WTC11 (cell line): ENCODE results near the gene FETUB. TPM values are rescaled to one million over a fixed set of nuclear protein-coding genes. Genes with fewer than 3 reads are reported as not detected.

ENCODE experiments used
- ATAC-seq: fragments of 200-7000 bp; cut with Tn5 transposase; 2 replicates; pipeline ENCODE4 v1.10.0; 2021; ENCODE audit warnings: mild to moderate bottlenecking, moderate library complexity
- CTCF ChIA-PET: fragments of 300-600 bp; sonication (Branson Sonifier 250); formaldehyde crosslinking; loops from one replicate; lab custom pipeline; 2021; ENCODE audit warnings: antibody characterized with exemption; lab: Charles Lee
- POLR2A ChIA-PET: fragments of 350-600 bp; sonication (Branson Sonifier 250); formaldehyde crosslinking; loops from one replicate; lab custom pipeline; 2021; ENCODE audit warnings: antibody characterized with exemption; lab: Charles Lee
- DNase-seq: peaks from one replicate; pipeline ENCODE4 v3.0.0; 2021; ENCODE audit warnings: low spot score
- H3K27ac Mint-ChIP-seq: 2 replicates; pipeline ENCODE4 v1.8.0; 2021; ENCODE audit warnings: mixed read lengths
- H3K27me3 Mint-ChIP-seq: 2 replicates; pipeline ENCODE4 v1.8.0; 2021; ENCODE audit warnings: low read depth, mild to moderate bottlenecking, moderate library complexity, mixed read lengths
- H3K36me3 Mint-ChIP-seq: 2 replicates; pipeline ENCODE4 v1.8.0; 2021; ENCODE audit warnings: mixed read lengths
- H3K4me1 Mint-ChIP-seq: 2 replicates; pipeline ENCODE4 v1.8.0; 2022; ENCODE audit warnings: mixed read lengths
- H3K4me3 Mint-ChIP-seq: 2 replicates; pipeline ENCODE4 v1.8.0; 2021; ENCODE audit warnings: mild to moderate bottlenecking, moderate library complexity, mixed read lengths
- H3K9me3 Mint-ChIP-seq: 2 replicates; pipeline ENCODE4 v1.8.0; 2021; ENCODE audit warnings: mixed read lengths
- AR ChIP-seq: fragments of 250-450 bp; sonication (Bioruptor Pico); IDR thresholded peaks from 2 replicates; pipeline ENCODE4 v1.9.0; 2021; ENCODE audit warnings: mild to moderate bottlenecking
- ATF6 ChIP-seq: sonication (generic); formaldehyde crosslinking; IDR thresholded peaks from 2 replicates; pipeline ENCODE4 v1.8.1; 2023; ENCODE audit warnings: mild to moderate bottlenecking, missing genetic modification reagents
- E2F5 ChIP-seq: sonication (generic); formaldehyde crosslinking; IDR thresholded peaks from 2 replicates; pipeline ENCODE4 v1.8.1; 2022; ENCODE audit warnings: mild to moderate bottlenecking, moderate library complexity, missing genetic modification reagents
- EMX1 ChIP-seq: fragments of 250-450 bp; sonication (Bioruptor Pico); IDR thresholded peaks from 2 replicates; pipeline ENCODE4 v1.8.0; 2021; ENCODE audit warnings: mild to moderate bottlenecking
- ESRRA ChIP-seq: sonication (generic); formaldehyde crosslinking; IDR thresholded peaks from 2 replicates; pipeline ENCODE4 v1.8.1; 2022; ENCODE audit warnings: mild to moderate bottlenecking, missing genetic modification reagents, borderline replicate concordance
- JUN ChIP-seq: sonication (generic); formaldehyde crosslinking; IDR thresholded peaks from 2 replicates; pipeline ENCODE4 v1.8.0; 2023; ENCODE audit warnings: mild to moderate bottlenecking, missing genetic modification reagents
- MLX ChIP-seq: sonication (generic); formaldehyde crosslinking; IDR thresholded peaks from 2 replicates; pipeline ENCODE4 v1.8.1; 2023; ENCODE audit warnings: mild to moderate bottlenecking, missing genetic modification reagents, moderate library complexity
- MXD4 ChIP-seq: fragments of 250-450 bp; sonication (Bioruptor Pico); IDR thresholded peaks from 2 replicates; pipeline ENCODE4 v1.8.0; 2021; ENCODE audit warnings: mild to moderate bottlenecking, moderate library complexity, borderline replicate concordance
- MYBL2 ChIP-seq: sonication (generic); formaldehyde crosslinking; IDR thresholded peaks from 2 replicates; pipeline ENCODE4 v1.8.1; 2023; ENCODE audit warnings: mild to moderate bottlenecking, moderate library complexity, missing genetic modification reagents
- NFATC4 ChIP-seq: fragments of 250-450 bp; sonication (Bioruptor Pico); IDR thresholded peaks from 2 replicates; pipeline ENCODE4 v1.9.0; 2021; ENCODE audit warnings: mild to moderate bottlenecking
- NR2C2 ChIP-seq: sonication (generic); formaldehyde crosslinking; IDR thresholded peaks from 2 replicates; pipeline ENCODE4 v1.8.0; 2022; ENCODE audit warnings: mild to moderate bottlenecking, missing genetic modification reagents
- NR3C1 ChIP-seq: sonication (generic); formaldehyde crosslinking; conservative IDR thresholded peaks from 2 replicates; pipeline ENCODE4 v1.8.1; 2023; ENCODE audit warnings: low read depth, mild to moderate bottlenecking, missing genetic modification reagents
- SMAD3 ChIP-seq: sonication (generic); formaldehyde crosslinking; IDR thresholded peaks from 2 replicates; pipeline ENCODE4 v1.8.0; 2022; ENCODE audit warnings: missing genetic modification reagents, mild to moderate bottlenecking, borderline replicate concordance
- SOX15 ChIP-seq: fragments of 250-450 bp; sonication (Bioruptor Pico); IDR thresholded peaks from 2 replicates; pipeline ENCODE4 v1.9.0; 2021; ENCODE audit warnings: mild to moderate bottlenecking
- STAT6 ChIP-seq: sonication (generic); formaldehyde crosslinking; conservative IDR thresholded peaks from 2 replicates; pipeline ENCODE4 v1.8.1; 2023; ENCODE audit warnings: mild to moderate bottlenecking, low read depth, missing genetic modification reagents, moderate library complexity
- ZNF138 ChIP-seq: sonication (generic); formaldehyde crosslinking; conservative IDR thresholded peaks from 2 replicates; pipeline ENCODE4 v1.8.1; 2022; ENCODE audit warnings: mild to moderate bottlenecking, moderate library complexity, missing genetic modification reagents
- ZNF423 ChIP-seq: fragments of 250-450 bp; sonication (Bioruptor Pico); IDR thresholded peaks from 2 replicates; pipeline ENCODE4 v2.1.2; 2022; ENCODE audit warnings: mild to moderate bottlenecking, moderate library complexity
- ZNF671 ChIP-seq: fragments of 250-450 bp; sonication (Bioruptor Pico); IDR thresholded peaks from 2 replicates; pipeline ENCODE4 v1.8.0; 2021; ENCODE audit warnings: mild to moderate bottlenecking
- total RNA-seq: library from RNA; stranded (reverse); gene quantifications from 3 replicates; pipeline ENCODE4 v1.2.3, GENCODE V29; 2021
- TF ChIP-seq, protein P1 (sequence below): sonication (generic); formaldehyde crosslinking; IDR thresholded peaks from 2 replicates; pipeline ENCODE4 v1.8.1; 2023; ENCODE audit warnings: mild to moderate bottlenecking, moderate library complexity, missing genetic modification reagents
- TF ChIP-seq, protein P2 (sequence below): sonication (generic); formaldehyde crosslinking; IDR thresholded peaks from 2 replicates; pipeline ENCODE4 v1.8.0; 2022; ENCODE audit warnings: mild to moderate bottlenecking, missing genetic modification reagents
- TF ChIP-seq, protein P3 (sequence below): fragments of 250-450 bp; sonication (Bioruptor Pico); IDR thresholded peaks from 2 replicates; pipeline ENCODE4 v2.1.2; 2022; ENCODE audit warnings: mild to moderate bottlenecking, moderate library complexity

FETUB gene
- total RNA-seq, 1 experiment from 2014 or later = not detected

DNA sequence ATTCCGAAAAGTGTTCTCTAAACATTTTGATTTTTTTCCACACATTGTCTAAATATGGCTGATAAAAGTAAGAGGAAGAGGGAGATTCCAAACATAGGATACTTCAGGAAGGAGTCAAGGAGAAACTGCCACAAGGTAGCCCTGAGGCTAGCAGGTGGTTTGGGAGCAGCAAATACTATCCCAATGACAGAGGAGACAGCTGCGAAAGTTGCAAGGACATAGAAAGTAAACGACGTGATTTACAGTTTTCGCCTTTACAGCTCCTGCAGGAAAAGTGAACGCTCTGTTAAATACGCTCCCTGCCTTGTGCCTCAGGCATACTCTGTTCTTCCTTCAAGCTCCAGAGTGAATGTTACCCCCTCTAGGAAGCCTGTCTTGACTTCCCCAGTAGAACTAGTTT, 3.7 kb upstream of the FETUB start:
- no peaks in the 10 kb centered on the region for H3K36me3 Mint-ChIP-seq
- DNase-seq (no peak), ATAC-seq (no peak)
- H3K4me1 Mint-ChIP-seq = peaks cover 13% of the 10 kb centered on the region
- H3K27ac Mint-ChIP-seq = no peak overlapping the region
- peaks cover 5% of the 10 kb centered on the region for H3K9me3 Mint-ChIP-seq
- TF ChIP-seq STAT6 (CRISPR knock-in tag) (no peak), NFATC4 (no peak), E2F5 (CRISPR knock-in tag) (no peak), ZNF423 (CRISPR knock-in tag) (no peak), ZNF138 (CRISPR knock-in tag) (no peak), ZNF671 (CRISPR knock-in tag) (no peak), NR2C2 (CRISPR knock-in tag) (no peak), ESRRA (CRISPR knock-in tag) (no peak), SMAD3 (CRISPR knock-in tag) (no peak)
- TF ChIP-seq, protein P1, sequence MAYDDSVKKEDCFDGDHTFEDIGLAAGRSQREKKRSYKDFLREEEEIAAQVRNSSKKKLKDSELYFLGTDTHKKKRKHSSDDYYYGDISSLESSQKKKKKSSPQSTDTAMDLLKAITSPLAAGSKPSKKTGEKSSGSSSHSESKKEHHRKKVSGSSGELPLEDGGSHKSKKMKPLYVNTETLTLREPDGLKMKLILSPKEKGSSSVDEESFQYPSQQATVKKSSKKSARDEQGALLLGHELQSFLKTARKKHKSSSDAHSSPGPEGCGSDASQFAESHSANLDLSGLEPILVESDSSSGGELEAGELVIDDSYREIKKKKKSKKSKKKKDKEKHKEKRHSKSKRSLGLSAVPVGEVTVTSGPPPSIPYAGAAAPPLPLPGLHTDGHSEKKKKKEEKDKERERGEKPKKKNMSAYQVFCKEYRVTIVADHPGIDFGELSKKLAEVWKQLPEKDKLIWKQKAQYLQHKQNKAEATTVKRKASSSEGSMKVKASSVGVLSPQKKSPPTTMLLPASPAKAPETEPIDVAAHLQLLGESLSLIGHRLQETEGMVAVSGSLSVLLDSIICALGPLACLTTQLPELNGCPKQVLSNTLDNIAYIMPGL = no peak
- TF ChIP-seq, all 79 proteins: peak for 0
- ChIA-PET CTCF (interaction anchor here (0.7 to 1.6 kb wide), 2 partner anchors 19 to 23 kb away, joined by 3 to 7 read pairs; no protein-coding TSS in a partner anchor), POLR2A (interaction anchor here (1.0 kb wide), 1 partner anchor 22 kb away, joined by 3 read pairs; no protein-coding TSS in a partner anchor)
- Mint-ChIP-seq H3K27me3 (peaks cover under 1% of the 10 kb centered on the region), H3K4me3 (no peak overlapping the region)

GRCh38 chr3:186637686-186638085, 2.5 kb upstream of the FETUB start:
- DNase-seq = no peak
- H3K27me3 Mint-ChIP-seq = peaks cover 7% of the 10 kb centered on the region
- H3K4me3 Mint-ChIP-seq = no peak overlapping the region
- ChIA-PET POLR2A (no interaction called here), CTCF (no interaction called here)
- no peak for ATAC-seq
- no peak overlapping the region for H3K27ac Mint-ChIP-seq
- no peaks in the 10 kb centered on the region for H3K36me3 Mint-ChIP-seq
- peaks cover 17% of the 10 kb centered on the region for H3K4me1 Mint-ChIP-seq
- peaks cover 5% of the 10 kb centered on the region for H3K9me3 Mint-ChIP-seq
- TF ChIP-seq NR3C1 (CRISPR knock-in tag) = no peak
- TF ChIP-seq MLX = no peak
- TF ChIP-seq EMX1 = no peak
- TF ChIP-seq MYBL2 = no peak
- TF ChIP-seq MXD4 (CRISPR knock-in tag) = no peak
- TF ChIP-seq, protein P2, sequence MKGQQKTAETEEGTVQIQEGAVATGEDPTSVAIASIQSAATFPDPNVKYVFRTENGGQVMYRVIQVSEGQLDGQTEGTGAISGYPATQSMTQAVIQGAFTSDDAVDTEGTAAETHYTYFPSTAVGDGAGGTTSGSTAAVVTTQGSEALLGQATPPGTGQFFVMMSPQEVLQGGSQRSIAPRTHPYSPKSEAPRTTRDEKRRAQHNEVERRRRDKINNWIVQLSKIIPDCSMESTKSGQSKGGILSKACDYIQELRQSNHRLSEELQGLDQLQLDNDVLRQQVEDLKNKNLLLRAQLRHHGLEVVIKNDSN = no peak
- no peak for TF ChIP-seq SOX15 (CRISPR knock-in tag)
- no peak for TF ChIP-seq JUN (CRISPR knock-in tag)
- TF ChIP-seq ATF6 (CRISPR knock-in tag) = no peak
- TF ChIP-seq, protein P3, sequence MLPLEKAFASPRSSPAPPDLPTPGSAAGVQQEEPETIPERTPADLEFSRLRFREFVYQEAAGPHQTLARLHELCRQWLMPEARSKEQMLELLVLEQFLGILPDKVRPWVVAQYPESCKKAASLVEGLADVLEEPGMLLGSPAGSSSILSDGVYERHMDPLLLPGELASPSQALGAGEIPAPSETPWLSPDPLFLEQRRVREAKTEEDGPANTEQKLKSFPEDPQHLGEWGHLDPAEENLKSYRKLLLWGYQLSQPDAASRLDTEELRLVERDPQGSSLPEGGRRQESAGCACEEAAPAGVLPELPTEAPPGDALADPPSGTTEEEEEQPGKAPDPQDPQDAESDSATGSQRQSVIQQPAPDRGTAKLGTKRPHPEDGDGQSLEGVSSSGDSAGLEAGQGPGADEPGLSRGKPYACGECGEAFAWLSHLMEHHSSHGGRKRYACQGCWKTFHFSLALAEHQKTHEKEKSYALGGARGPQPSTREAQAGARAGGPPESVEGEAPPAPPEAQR (CRISPR knock-in tag) = no peak
- no peak for TF ChIP-seq NR2C2 (CRISPR knock-in tag)
- no peak for TF ChIP-seq AR (CRISPR knock-in tag)
